ENCODE data around the gene SLC18B1. TPM values are rescaled to one million over a fixed set of nuclear protein-coding genes. Genes with fewer than 3 reads are reported as not detected.

Gene SLC18B1
- polyA plus RNA-seq (2012; rRNA removed), result 1.2 and 1.5 TPM in 2 replicates
- polyA plus RNA-seq (2012; cell fraction: cytosol; rRNA removed), result 1.3 and 2.0 TPM in 2 replicates
- 0.65 and 2.1 TPM in 2 replicates for polyA plus RNA-seq (2012; cell fraction: nucleus; rRNA removed)

DNA sequence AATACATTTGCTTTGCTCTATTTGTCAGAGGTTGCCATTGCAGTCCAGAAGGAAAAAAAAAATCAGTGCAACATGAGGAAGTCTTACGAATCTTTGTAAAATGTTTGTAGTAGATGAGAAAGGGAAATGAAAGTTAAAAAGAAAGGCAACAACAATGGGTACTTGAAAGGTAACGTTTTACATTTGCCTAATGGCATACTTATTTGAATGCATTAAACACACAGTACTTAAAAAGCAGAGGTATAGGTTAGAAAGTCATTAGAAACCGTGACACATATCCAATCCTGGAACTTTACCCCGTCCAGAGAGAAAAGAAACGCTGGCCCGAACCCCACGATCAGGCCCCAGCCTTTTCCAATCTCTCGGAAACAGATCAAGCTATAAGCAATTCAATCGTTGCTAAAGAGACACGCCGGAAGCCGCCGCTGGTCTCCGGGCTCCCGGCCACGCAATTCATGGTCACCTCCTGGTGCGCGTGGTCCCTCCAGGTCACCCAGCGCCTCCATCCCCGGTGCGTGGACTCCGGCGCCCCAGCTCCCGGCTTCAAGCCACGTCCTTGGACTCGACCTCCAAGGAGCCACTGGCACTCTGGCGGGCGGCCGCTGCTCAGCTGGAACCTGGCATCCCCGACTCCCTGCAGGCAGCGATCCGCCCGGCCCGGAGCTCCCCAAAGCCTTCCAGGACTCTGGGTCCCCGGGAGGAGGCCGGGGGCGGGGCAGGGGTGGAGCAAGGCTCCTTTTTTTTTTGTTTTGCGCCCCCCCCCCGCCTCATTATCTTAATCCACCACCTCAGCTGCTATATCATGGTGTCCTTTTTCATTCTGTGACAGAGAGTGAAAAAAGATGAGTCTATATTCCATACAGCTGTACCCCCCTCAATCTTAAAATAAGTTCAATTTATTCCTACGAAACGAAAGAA is at the start of gene SLC18B1:
Gene SLC18B1, minus strand, starts transcription at position 687 of the 918 bp plus-strand sequence. Its CDS starts 181 bp downstream, at position 506.
- POLR2A ChIA-PET, result no interaction called here
- Histone ChIP-seq H3F3A (replicated peaks; ENCODE audit: insufficient read depth) (no peaks in the 10 kb centered on the region), H3K79me2 (ENCODE audit: insufficient read depth) (no peaks in the 10 kb centered on the region), H4K20me1 (ENCODE audit: insufficient read depth) (no peaks in the 10 kb centered on the region), H3K27ac (ENCODE audit: low read depth in 2 of 2, low read length in 1 of 2) (no peak within 1 kb of the TSS), H2AFZ (ENCODE audit: low read depth) (peak within 1 kb of the TSS; percentile 80), H3K9me2 (no peaks in the 10 kb centered on the region), H3K9me3 (no peaks in the 10 kb centered on the region), H3K4me3 (ENCODE audit: low read depth in 2 of 2, low read length in 1 of 2) (peak within 1 kb of the TSS; percentile 50 to 68; a peak in 3 of 4 replicates), H3K27me3 (ENCODE audit: insufficient read depth) (peaks cover 21% of the 10 kb centered on the region; the same call in 1 of the 2 replicates), H3K36me3 (replicated peaks in 1 of 2; ENCODE audit: control insufficient read depth in 1 of 2, insufficient read depth in 2 of 2, low read length in 1 of 2) (no peaks in the 10 kb centered on the region), H3K4me2 (peak within 1 kb of the TSS; percentile 96), H3K9ac (peak within 1 kb of the TSS; percentile 33; the same call in 1 of the 2 replicates), H3K4me1 (ENCODE audit: control insufficient read depth in 1 of 2, insufficient read depth in 2 of 2, low read depth in 1 of 2, low read length in 1 of 2) (no peaks in the 10 kb centered on the region; a peak in 1 of 4 replicates)
- WGBS (ENCODE audit: low lambda C conversion rate), result 2% methylated on average over 19 of the region's 41 CpGs
- TF ChIP-seq POLR2AphosphoS5 (IDR thresholded peaks at IDR 0.05; ENCODE audit: low read depth, low read length) (no peak), RCOR1 (IDR thresholded peaks at IDR 0.05; ENCODE audit: low read length) (no peak), MAX (IDR thresholded peaks at IDR 0.05; ENCODE audit: low read depth) (0 out of 2 replicates have a peak, but pooled peaks have one; percentile 15)
- CTCF ChIA-PET, result interaction anchor here (0.6 to 2.5 kb wide), 21 partner anchors 10 to 992 kb away, joined by 3 to 19 read pairs (median 4); partner anchors contain the start of genes RPS12 and TAAR9
- peak; percentile 35 for DNase-seq

DNA sequence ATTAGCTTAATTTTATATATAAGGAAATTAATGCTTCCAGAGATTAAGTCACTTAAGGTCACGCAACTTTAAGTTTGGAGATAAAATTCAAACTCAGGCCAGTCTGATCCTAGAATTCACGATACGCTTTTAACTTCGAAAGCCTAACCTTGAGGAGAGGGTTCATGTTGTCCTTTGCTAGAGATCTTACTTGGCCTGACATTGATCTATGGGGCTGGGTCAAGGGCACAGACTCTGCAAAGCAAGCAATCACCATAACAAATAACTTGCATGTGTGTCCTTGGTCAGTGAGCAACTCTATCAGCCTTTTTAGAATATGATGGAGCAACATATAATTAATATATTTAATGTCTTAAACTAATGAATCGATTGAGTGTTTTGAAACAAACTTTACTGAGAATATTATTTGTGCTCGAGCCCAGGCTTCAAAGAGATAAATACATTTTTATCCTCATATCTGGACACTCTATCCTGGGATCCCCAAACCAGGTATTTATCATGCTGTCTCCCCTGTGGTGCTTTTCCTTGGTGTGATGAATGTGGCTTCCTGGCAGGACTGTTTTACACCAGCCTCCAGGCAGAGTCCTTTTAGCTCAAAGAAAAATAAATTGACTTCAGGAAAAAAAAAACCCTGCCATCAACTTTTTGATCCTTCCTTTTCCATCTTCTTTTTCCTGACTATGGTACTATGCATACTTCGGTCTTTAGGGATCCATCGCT is 45.0 kb upstream of the SLC18B1 start:
- CTCF ChIA-PET, result interaction anchor here (0.6 to 1.6 kb wide), 3 partner anchors 13 to 1080 kb away, joined by 3 to 4 read pairs (median 3); no protein-coding TSS in a partner anchor
- Histone ChIP-seq H3K9ac (no peak overlapping the region), H3K79me2 (ENCODE audit: insufficient read depth) (no peaks in the 10 kb centered on the region), H2AFZ (ENCODE audit: low read depth) (no peak overlapping the region), H3K36me3 (replicated peaks in 1 of 2; ENCODE audit: control insufficient read depth in 1 of 2, insufficient read depth in 2 of 2, low read length in 1 of 2) (no peaks in the 10 kb centered on the region), H3K9me2 (no peaks in the 10 kb centered on the region), H3K4me2 (no peak overlapping the region), H3K4me1 (ENCODE audit: control insufficient read depth in 1 of 2, insufficient read depth in 2 of 2, low read depth in 1 of 2, low read length in 1 of 2) (no peaks in the 10 kb centered on the region), H3K9me3 (no peaks in the 10 kb centered on the region), H3F3A (replicated peaks; ENCODE audit: insufficient read depth) (no peaks in the 10 kb centered on the region), H3K27me3 (ENCODE audit: insufficient read depth) (no peaks in the 10 kb centered on the region), H3K27ac (ENCODE audit: low read depth in 2 of 2, low read length in 1 of 2) (no peak overlapping the region), H4K20me1 (ENCODE audit: insufficient read depth) (no peaks in the 10 kb centered on the region), H3K4me3 (ENCODE audit: low read depth in 2 of 2, low read length in 1 of 2) (no peak overlapping the region)
- WGBS (ENCODE audit: low lambda C conversion rate), result 63% methylated on average over 8 of the region's 8 CpGs
- POLR2A ChIA-PET, result no interaction called here
- TF ChIP-seq RCOR1 (IDR thresholded peaks at IDR 0.05; ENCODE audit: low read length), result no peak
- no peak for TF ChIP-seq NRF1 (IDR thresholded peaks at IDR 0.05; ENCODE audit: low read depth, low read length)
- TF ChIP-seq RFX5 (IDR thresholded peaks at IDR 0.05; ENCODE audit: low read length), result no peak
- TF ChIP-seq, protein P1, sequence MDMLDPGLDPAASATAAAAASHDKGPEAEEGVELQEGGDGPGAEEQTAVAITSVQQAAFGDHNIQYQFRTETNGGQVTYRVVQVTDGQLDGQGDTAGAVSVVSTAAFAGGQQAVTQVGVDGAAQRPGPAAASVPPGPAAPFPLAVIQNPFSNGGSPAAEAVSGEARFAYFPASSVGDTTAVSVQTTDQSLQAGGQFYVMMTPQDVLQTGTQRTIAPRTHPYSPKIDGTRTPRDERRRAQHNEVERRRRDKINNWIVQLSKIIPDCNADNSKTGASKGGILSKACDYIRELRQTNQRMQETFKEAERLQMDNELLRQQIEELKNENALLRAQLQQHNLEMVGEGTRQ (IDR thresholded peaks at IDR 0.05; ENCODE audit: borderline replicate concordance, low read depth, low read length), result no peak
- no peak for TF ChIP-seq JUND (IDR thresholded peaks at IDR 0.05)
- TF ChIP-seq MXI1 (IDR thresholded peaks at IDR 0.05; ENCODE audit: low read depth, low read length), result no peak
- no peak for TF ChIP-seq TAF1 (IDR thresholded peaks at IDR 0.05; ENCODE audit: borderline replicate concordance, low read depth, low read length)
- TF ChIP-seq CHD2 (IDR thresholded peaks at IDR 0.05; ENCODE audit: low read length, partially characterized antibody), result no peak
- no peak for TF ChIP-seq GATA2 (CRISPR knock-in tag; IDR thresholded peaks at IDR 0.05)
- no peak for TF ChIP-seq NFIC (IDR thresholded peaks at IDR 0.05; ENCODE audit: borderline replicate concordance)
- no peak for TF ChIP-seq GABPA (IDR thresholded peaks at IDR 0.05; ENCODE audit: low read depth)
- no peak for TF ChIP-seq FOXJ3 (CRISPR knock-in tag; IDR thresholded peaks at IDR 0.05)
- TF ChIP-seq ELF1 (IDR thresholded peaks at IDR 0.05), result no peak
- TF ChIP-seq EP300 (IDR thresholded peaks at IDR 0.05; ENCODE audit: borderline replicate concordance in 1 of 2, low read depth in 1 of 2, low read length in 1 of 2), result no peak
- no peak for TF ChIP-seq USF1 (IDR thresholded peaks at IDR 0.05; ENCODE audit: borderline replicate concordance, low read depth)
- no peak for TF ChIP-seq IRF3 (IDR thresholded peaks at IDR 0.05; ENCODE audit: low read depth, low read length)
- no peak for TF ChIP-seq FOSL2 (IDR thresholded peaks at IDR 0.05; ENCODE audit: borderline replicate concordance, low read depth)
- TF ChIP-seq YY1 (IDR thresholded peaks at IDR 0.05; ENCODE audit: low read depth), result no peak
- TF ChIP-seq TEAD4 (IDR thresholded peaks at IDR 0.05; ENCODE audit: borderline replicate concordance, insufficient read depth), result no peak
- TF ChIP-seq POLR2AphosphoS5 (IDR thresholded peaks at IDR 0.05; ENCODE audit: low read depth, low read length), result no peak
- DNase-seq, result no peak

All from SK-N-SH (cell line).